Colonic mucosa (tissue), 4 donors: ENCODE measurements around the gene ATAD1. TPM values are rescaled to one million over a fixed set of nuclear protein-coding genes. Genes with fewer than 3 reads are reported as not detected.

Experiments
- DNase-seq: peaks from one replicate; pipeline ENCODE4 v3.0.0-alpha.2; 2020
- H3K27ac ChIP-seq: fragments of 200-600 bp; one replicate; pipeline ENCODE4 v1.8.0; 2021
- H3K27me3 ChIP-seq: fragments of 200-600 bp; one replicate; pipeline ENCODE4 v1.8.0; 2021
- H3K36me3 ChIP-seq: fragments of 200-600 bp; one replicate; pipeline ENCODE4 v1.8.0; 2021
- H3K4me1 ChIP-seq: fragments of 200-600 bp; one replicate; pipeline ENCODE4 v1.8.0; 2021; ENCODE audit warnings: mild to moderate bottlenecking
- H3K4me3 ChIP-seq: fragments of 200-600 bp; one replicate; pipeline ENCODE4 v1.8.0; 2021
- H3K9ac ChIP-seq, 2 donors: one replicate each; pipeline ENCODE4 v1.7.0; 2013; ENCODE audit warnings: control low read depth in 2 of 2, low read depth in 2 of 2, low read length in 2 of 2
- H3K9me3 ChIP-seq: fragments of 200-600 bp; one replicate; pipeline ENCODE4 v1.8.0; 2021
- intact Hi-C: fragments of 100-400 bp; cut with DNase I; formaldehyde crosslinking; loops from one replicate; pipeline ENCODE4 v1.14.1; 2022
- total RNA-seq, 2 donors: library from RNA; stranded (reverse); fragmentation: NEBNext Ultra II Directional in 1 of 2; extraction: Animal tissue kit (Norgen Biotek cat#: 25700) in 1 of 2; gene quantifications; one replicate each; pipeline ENCODE4 v1.2.1, GENCODE V29; 2021
- TF ChIP-seq, protein P1 (sequence below): fragments of 200-600 bp; IDR thresholded peaks from one replicate; pipeline ENCODE4 v1.8.0; 2022; ENCODE audit warnings: antibody characterized with exemption, mild to moderate bottlenecking
- donor health status: healthy.
- donor health status: DM: no; HTN: no; CAD: no.
- donor health status: DM: no; HTN: no; CAD: no.

The ATAD1 gene
- total RNA-seq, 2 donors from 2014 or later = 38.1 to 59.9 TPM

DNA sequence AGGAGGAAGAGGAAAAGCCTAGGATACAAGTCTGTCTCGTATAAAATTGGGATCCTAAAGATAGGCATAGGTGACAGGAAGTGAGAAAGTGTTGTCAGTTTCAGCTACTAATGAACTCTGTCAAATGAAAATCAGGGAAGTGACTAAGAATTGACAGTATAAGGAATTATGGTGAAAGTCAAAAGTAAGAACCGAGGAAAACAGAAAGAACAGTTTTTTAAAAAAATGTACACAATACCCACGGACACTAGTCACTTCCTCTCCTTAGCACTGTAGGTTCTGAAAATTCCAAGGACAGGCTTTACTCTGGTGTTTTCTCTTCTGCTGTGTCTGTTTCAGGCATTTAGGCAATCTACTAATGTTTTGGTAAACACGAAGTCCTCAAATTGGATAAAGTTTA, 42.3 kb downstream of the ATAD1 start:
- intact Hi-C loops = no loop called here
- Histone ChIP-seq H3K36me3 (no peaks in the 10 kb centered on the region), H3K9ac (no peak overlapping the region), H3K4me3 (no peak overlapping the region), H3K4me1 (no peaks in the 10 kb centered on the region), H3K27ac (no peak overlapping the region), H3K9me3 (no peaks in the 10 kb centered on the region), H3K27me3 (no peaks in the 10 kb centered on the region)
- TF ChIP-seq, protein P1, sequence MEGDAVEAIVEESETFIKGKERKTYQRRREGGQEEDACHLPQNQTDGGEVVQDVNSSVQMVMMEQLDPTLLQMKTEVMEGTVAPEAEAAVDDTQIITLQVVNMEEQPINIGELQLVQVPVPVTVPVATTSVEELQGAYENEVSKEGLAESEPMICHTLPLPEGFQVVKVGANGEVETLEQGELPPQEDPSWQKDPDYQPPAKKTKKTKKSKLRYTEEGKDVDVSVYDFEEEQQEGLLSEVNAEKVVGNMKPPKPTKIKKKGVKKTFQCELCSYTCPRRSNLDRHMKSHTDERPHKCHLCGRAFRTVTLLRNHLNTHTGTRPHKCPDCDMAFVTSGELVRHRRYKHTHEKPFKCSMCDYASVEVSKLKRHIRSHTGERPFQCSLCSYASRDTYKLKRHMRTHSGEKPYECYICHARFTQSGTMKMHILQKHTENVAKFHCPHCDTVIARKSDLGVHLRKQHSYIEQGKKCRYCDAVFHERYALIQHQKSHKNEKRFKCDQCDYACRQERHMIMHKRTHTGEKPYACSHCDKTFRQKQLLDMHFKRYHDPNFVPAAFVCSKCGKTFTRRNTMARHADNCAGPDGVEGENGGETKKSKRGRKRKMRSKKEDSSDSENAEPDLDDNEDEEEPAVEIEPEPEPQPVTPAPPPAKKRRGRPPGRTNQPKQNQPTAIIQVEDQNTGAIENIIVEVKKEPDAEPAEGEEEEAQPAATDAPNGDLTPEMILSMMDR = no peak
- no peak for DNase-seq

DNA sequence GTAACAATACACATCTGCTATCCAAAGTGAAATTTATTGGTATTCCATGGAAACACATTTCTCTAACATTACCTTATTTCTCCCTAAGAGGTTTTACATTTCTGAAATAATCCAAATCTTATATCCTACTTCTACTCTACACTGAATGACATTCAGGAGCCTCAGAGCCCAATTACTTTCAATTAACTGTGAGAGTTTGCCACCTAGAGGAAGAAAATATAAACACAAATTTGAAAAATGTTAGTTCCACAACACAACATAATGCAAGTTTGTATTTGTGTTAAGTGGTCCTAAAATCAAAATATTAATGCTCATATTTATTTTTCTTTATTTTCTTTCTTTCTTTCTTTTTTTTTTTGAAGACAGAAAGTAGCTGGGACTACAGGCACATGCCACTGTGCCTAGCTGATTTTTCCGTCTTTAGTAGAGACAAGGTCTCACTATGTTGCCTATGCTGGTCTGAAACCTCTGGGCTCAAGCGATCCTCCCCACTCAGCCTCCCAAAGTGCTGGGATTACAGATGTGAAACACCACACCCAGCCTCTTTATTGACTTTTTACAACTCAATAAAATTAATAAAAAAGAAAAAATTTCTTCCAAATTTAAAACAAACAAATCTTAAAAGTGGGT, 46.0 kb downstream of the ATAD1 start:
- Histone ChIP-seq H3K27ac (no peak overlapping the region), H3K27me3 (no peaks in the 10 kb centered on the region), H3K4me3 (no peak overlapping the region), H3K4me1 (no peaks in the 10 kb centered on the region), H3K9ac (no peak overlapping the region), H3K36me3 (no peaks in the 10 kb centered on the region), H3K9me3 (no peaks in the 10 kb centered on the region)
- TF ChIP-seq, protein P1 = peak; percentile 53
- DNase-seq = no peak
- intact Hi-C loops = loop anchor here (5.0 kb wide), 2 partner anchors 115 to 235 kb away; partner anchors contain the start of gene PAPSS2

DNA sequence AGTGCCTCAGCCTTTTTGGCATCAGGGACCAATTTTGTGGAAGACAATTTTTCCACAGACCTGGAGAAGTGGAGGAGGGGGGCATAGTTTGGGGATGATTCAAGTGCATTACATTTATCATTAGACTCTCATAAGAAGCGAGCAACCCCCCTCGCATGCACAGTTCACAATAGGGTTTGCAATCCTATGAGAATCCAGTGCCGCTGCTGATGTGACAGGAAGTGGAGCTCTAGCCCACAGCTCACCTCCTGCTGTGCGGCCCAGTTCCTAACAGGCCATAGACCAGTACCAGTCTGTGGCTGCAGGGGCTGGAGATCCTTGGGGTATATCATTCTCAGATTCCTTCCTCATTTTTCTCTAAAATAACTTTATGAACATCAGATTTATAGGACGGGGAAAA, 50.8 kb downstream of the ATAD1 start:
- intact Hi-C loops = no loop called here
- Histone ChIP-seq H3K27me3 (no peaks in the 10 kb centered on the region), H3K27ac (no peak overlapping the region), H3K9me3 (no peaks in the 10 kb centered on the region), H3K36me3 (no peaks in the 10 kb centered on the region), H3K9ac (no peak overlapping the region), H3K4me1 (no peaks in the 10 kb centered on the region), H3K4me3 (no peak overlapping the region)
- no peak for DNase-seq
- TF ChIP-seq, protein P1 = no peak

DNA sequence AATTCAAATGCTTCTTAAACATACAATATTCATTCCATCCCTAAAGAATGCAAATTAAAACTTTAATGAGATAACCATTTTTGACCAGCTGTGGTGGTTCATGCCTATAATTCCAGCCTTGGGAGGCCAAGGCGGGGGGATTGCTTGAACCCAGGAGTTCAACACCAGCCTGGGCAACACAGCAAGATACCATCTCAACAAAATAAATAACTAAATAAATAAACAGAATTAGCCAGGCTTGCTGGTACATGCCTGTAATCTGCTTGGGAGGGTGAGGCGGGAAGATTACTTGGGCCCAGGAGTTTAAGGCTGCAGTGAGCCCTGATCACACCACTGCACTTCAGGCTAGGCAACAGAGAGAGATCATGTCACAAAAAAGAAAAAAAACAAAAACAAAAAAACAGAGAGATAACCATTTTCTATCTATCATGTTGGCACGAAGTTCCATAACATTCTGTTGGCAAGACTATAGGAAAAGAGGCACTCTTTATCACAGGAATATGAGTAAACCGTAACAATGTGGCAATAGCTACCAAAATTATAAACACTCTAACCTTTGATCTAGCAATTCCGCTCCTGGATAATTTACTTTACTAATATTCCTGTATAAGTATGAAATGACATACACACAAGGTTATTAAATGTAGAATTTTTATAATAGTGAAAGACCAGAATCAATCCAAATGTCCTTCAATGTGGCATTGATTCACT, 52.2 kb downstream of the ATAD1 start:
- intact Hi-C loops = no loop called here
- Histone ChIP-seq H3K9me3 (no peaks in the 10 kb centered on the region), H3K27ac (no peak overlapping the region), H3K4me1 (no peaks in the 10 kb centered on the region), H3K27me3 (no peaks in the 10 kb centered on the region), H3K9ac (no peak overlapping the region), H3K36me3 (no peaks in the 10 kb centered on the region), H3K4me3 (no peak overlapping the region)
- DNase-seq = no peak
- TF ChIP-seq, protein P1 = no peak

DNA sequence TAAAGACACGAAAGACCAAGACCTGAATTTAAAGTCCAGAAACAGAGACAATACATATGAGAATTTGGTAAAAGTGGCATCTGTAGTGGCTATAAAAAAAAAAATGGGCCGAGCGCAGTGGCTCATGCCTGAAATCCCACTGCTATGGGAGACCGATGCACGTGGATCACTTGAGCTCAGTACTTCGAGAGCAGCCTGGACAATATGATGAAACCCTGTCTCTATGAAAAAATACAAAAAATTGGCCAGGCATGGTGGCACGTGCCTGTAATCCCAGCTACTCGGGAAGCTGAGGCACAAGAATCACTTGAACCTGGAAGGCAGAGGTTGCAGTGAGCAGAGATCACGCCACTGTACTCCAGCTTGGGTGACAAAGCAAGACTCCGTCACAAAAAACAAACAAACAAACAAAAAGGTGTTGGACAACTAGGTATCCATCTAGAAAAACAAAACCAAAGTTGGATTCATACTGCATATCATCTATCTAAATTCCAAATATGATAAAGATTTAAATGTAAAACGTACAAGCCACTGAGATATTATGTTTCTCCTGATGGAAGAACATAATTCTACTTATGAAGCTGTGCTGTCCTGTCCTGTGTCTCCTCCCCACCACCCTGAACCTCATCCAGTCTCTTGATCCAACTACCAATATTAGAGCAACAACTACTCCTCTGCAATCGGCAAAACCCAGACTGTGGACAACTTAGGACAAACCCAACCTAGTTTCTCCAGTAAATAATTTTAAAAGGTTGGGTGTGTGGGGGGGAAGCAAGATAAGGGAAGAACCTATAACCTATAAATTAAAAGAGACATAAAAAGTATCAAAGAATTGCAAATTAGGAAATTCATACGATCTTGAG, 53.7 kb downstream of the ATAD1 start:
- DNase-seq = no peak
- Histone ChIP-seq H3K4me3 (no peak overlapping the region), H3K36me3 (no peaks in the 10 kb centered on the region), H3K27me3 (no peaks in the 10 kb centered on the region), H3K9ac (no peak overlapping the region), H3K4me1 (no peaks in the 10 kb centered on the region), H3K9me3 (no peaks in the 10 kb centered on the region), H3K27ac (no peak overlapping the region)
- TF ChIP-seq, protein P1 = no peak
- intact Hi-C loops = no loop called here
